ENCODE data around the gene HAX1. TPM values are rescaled to one million over a fixed set of nuclear protein-coding genes. Genes with fewer than 3 reads are reported as not detected.
"Not testable (repeated sequence)": the region's sequence is repeated elsewhere in the genome, so short reads cannot be mapped to it uniquely, and the experiment has no call there.

The HAX1 gene
- total RNA-seq, 1 experiment from 2014 or later: 281 TPM

- Histone ChIP-seq H3K36me3 (ENCODE audit: low read depth, low read length) (no peaks in the 10 kb centered on the region), H3K27me3 (ENCODE audit: low read length) (peaks cover 15% of the 10 kb centered on the region), H3K9me2 (replicated peaks; ENCODE audit: low read length) (no peaks in the 10 kb centered on the region), H3F3A (ENCODE audit: low read length, unreplicated experiment) (no peaks in the 10 kb centered on the region), H3K4me2 (ENCODE audit: low read length) (no peak overlapping the region), H3K9ac (ENCODE audit: low read length) (no peak overlapping the region), H4K20me1 (ENCODE audit: low read length) (no peaks in the 10 kb centered on the region), H3K79me2 (ENCODE audit: low read length) (no peaks in the 10 kb centered on the region), H3K9me3 (ENCODE audit: low read length) (no peaks in the 10 kb centered on the region), H3K27ac (ENCODE audit: low read length) (no peak overlapping the region), H3K4me1 (ENCODE audit: insufficient read depth, low read length) (no peaks in the 10 kb centered on the region), H3K4me3 (ENCODE audit: low read length) (no peak overlapping the region), H2AFZ (ENCODE audit: low read length) (no peak overlapping the region)
- ChIA-PET POLR2A (ENCODE audit: unreplicated experiment) (no interaction called here), CTCF (no interaction called here)
- no peak for TF ChIP-seq CTCF (conservative IDR thresholded peaks at IDR 0.05; ENCODE audit: low read depth, low read length)
- TF ChIP-seq EZH2phosphoT487 (IDR thresholded peaks at IDR 0.05; ENCODE audit: borderline replicate concordance, low read length): no peak
- no peak for TF ChIP-seq EZH2 (IDR thresholded peaks at IDR 0.05; ENCODE audit: low read length, unreplicated experiment)
- BruUV-seq (replicated peaks): no TSS peak
- intact Hi-C loops (cut with micrococcal nuclease): no loop called here
- no peak for DNase-seq
- ATAC-seq: no peak
Measured at GRCh38 chr1:154316704-154317103, 44.3 kb downstream of the HAX1 start.

DNA sequence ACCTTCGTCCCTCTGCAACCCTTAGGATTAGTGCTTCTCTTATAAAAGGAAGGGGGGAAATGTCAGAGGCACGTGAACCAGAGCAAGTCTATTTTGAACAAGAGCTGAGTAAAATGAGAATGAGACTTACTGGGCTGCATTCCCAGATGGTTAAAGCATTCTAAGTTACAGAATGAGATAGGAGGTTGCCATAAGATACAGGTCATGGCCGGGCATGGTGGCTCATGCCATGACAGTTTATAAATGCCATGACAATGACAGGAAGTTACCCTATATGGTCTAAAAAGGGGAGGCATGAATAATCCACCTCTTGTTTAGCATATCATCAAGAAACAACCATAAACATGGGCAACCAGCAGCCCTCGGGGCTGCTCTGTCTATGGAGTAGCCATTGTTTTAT, 46.0 kb downstream of the HAX1 start:
- no peak overlapping the region for H3K9ac ChIP-seq (ENCODE audit: low read length)
- BruUV-seq (replicated peaks): no TSS peak
- TF ChIP-seq EZH2 (IDR thresholded peaks at IDR 0.05; ENCODE audit: low read length, unreplicated experiment) (no peak), CTCF (conservative IDR thresholded peaks at IDR 0.05; ENCODE audit: low read depth, low read length) (no peak), EZH2phosphoT487 (IDR thresholded peaks at IDR 0.05; ENCODE audit: borderline replicate concordance, low read length) (no peak)
- POLR2A ChIA-PET (ENCODE audit: unreplicated experiment): no interaction called here
- H3K4me3 ChIP-seq (ENCODE audit: low read length): no peak overlapping the region
- H3K36me3 ChIP-seq (ENCODE audit: low read depth, low read length): no peaks in the 10 kb centered on the region
- H2AFZ ChIP-seq (ENCODE audit: low read length): no peak overlapping the region
- no peaks in the 10 kb centered on the region for H3K79me2 ChIP-seq (ENCODE audit: low read length)
- no peaks in the 10 kb centered on the region for H3K9me3 ChIP-seq (ENCODE audit: low read length)
- no peak overlapping the region for H3K27ac ChIP-seq (ENCODE audit: low read length)
- H3K4me2 ChIP-seq (ENCODE audit: low read length): no peak overlapping the region
- peaks cover 28% of the 10 kb centered on the region for H3K27me3 ChIP-seq (ENCODE audit: low read length)
- no peaks in the 10 kb centered on the region for H3K4me1 ChIP-seq (ENCODE audit: insufficient read depth, low read length)
- H3F3A ChIP-seq (ENCODE audit: low read length, unreplicated experiment): no peaks in the 10 kb centered on the region
- CTCF ChIA-PET: no interaction called here
- DNase-seq (no peak), ATAC-seq (no peak)
- no peaks in the 10 kb centered on the region for H3K9me2 ChIP-seq (replicated peaks; ENCODE audit: low read length)
- no peaks in the 10 kb centered on the region for H4K20me1 ChIP-seq (ENCODE audit: low read length)
- intact Hi-C loops (cut with micrococcal nuclease): no loop called here

DNA sequence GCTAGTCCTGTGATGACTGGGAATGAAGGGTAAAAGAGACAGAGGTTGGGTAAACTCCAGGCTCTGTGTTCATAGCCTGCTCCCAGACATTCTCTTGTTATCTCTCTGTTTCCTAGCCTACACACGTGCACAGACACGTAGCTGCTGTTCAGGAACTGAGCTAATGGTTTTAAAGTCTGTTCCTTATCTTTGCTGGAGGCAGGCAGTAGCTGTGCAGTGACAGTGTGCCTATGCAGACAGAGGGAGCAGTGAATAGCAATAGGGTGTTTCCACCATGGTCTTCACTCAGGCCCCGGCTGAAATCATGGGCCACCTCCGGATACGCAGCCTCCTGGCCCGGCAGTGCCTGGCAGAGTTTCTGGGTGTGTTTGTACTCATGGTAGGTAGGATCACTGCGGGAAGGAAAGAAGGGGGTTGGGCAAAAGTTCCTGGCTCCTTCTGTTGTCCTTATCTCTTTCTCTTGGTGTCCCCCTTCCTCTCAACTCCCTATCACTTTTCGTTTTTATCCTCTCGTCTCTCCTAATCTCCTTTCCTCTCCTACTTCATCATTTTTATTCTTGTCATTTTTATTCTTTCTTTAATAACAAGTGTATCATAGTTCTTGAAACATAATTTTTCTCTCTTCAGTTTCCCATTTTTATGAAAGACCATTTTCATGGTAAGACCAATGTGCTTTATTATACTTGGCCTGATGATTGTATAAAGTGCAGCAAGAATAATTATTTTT, 48.6 kb downstream of the HAX1 start, which contains the start of gene AQP10:
AQP10 (plus strand) TSS at position 212 of the 727 bp plus-strand sequence; CDS start at position 275, 63 bp downstream.
- H3K36me3 ChIP-seq (ENCODE audit: low read depth, low read length): no peaks in the 10 kb centered on the region
- H3K9me3 ChIP-seq (ENCODE audit: low read length): no peaks in the 10 kb centered on the region
- H3K9me2 ChIP-seq (replicated peaks; ENCODE audit: low read length): no peaks in the 10 kb centered on the region
- intact Hi-C loops (cut with micrococcal nuclease): no loop called here
- H3K4me3 ChIP-seq (ENCODE audit: low read length): no peak within 1 kb of the TSS
- ATAC-seq (no peak), DNase-seq (no peak)
- no peak within 1 kb of the TSS for H3K9ac ChIP-seq (ENCODE audit: low read length)
- BruUV-seq (replicated peaks): no TSS peak
- peaks cover 4% of the 10 kb centered on the region; the same call in 1 of the 2 replicates for H3K4me1 ChIP-seq (ENCODE audit: insufficient read depth, low read length)
- H3F3A ChIP-seq (ENCODE audit: low read length, unreplicated experiment): no peaks in the 10 kb centered on the region
- TF ChIP-seq EZH2 (IDR thresholded peaks at IDR 0.05; ENCODE audit: low read length, unreplicated experiment) (no peak), CTCF (conservative IDR thresholded peaks at IDR 0.05; ENCODE audit: low read depth, low read length) (no peak), EZH2phosphoT487 (IDR thresholded peaks at IDR 0.05; ENCODE audit: borderline replicate concordance, low read length) (no peak)
- H2AFZ ChIP-seq (ENCODE audit: low read length): no peak within 1 kb of the TSS
- H3K79me2 ChIP-seq (ENCODE audit: low read length): no peaks in the 10 kb centered on the region
- ChIA-PET POLR2A (ENCODE audit: unreplicated experiment) (no interaction called here), CTCF (no interaction called here)
- peaks cover 29% of the 10 kb centered on the region for H3K27me3 ChIP-seq (ENCODE audit: low read length)
- H3K4me2 ChIP-seq (ENCODE audit: low read length): no peak within 1 kb of the TSS
- H3K27ac ChIP-seq (ENCODE audit: low read length): no peak within 1 kb of the TSS
- no peaks in the 10 kb centered on the region for H4K20me1 ChIP-seq (ENCODE audit: low read length)

DNA sequence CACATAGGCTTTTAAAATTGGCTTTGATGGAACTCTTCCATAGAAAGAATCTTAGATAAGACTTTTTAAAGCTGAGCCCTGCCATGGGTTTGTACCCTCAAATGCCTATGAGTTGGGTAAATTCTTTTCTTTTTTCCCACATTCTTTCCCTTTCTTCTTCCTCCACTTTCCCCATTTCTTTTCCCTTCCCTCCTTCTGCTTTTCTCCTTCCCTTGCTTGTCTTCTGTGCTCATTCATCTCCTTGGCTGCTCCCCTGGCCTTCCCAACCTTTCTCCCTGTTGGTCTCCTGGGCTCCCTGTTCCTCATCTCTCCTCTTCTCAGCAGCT, 49.1 kb downstream of the HAX1 start:
- H3K9me2 ChIP-seq (replicated peaks; ENCODE audit: low read length); H3K9ac ChIP-seq (ENCODE audit: low read length); DNase-seq; H4K20me1 ChIP-seq (ENCODE audit: low read length); POLR2A ChIA-PET (ENCODE audit: unreplicated experiment); H3K4me3 ChIP-seq (ENCODE audit: low read length); intact Hi-C loops (cut with micrococcal nuclease); BruUV-seq (replicated peaks); H3K27ac ChIP-seq (ENCODE audit: low read length); H3K4me2 ChIP-seq (ENCODE audit: low read length); H3F3A ChIP-seq (ENCODE audit: low read length, unreplicated experiment); H3K4me1 ChIP-seq (ENCODE audit: insufficient read depth, low read length); H3K36me3 ChIP-seq (ENCODE audit: low read depth, low read length); H2AFZ ChIP-seq (ENCODE audit: low read length); ATAC-seq; H3K9me3 ChIP-seq (ENCODE audit: low read length); H3K79me2 ChIP-seq (ENCODE audit: low read length); CTCF ChIA-PET: not testable (repeated sequence)
- H3K27me3 ChIP-seq (ENCODE audit: low read length): peaks cover 27% of the 10 kb centered on the region

Measured in PC-3 (cell line).